Measurements from ENCODE around the gene DAZAP2. TPM values are rescaled to one million over a fixed set of nuclear protein-coding genes. Genes with fewer than 3 reads are reported as not detected.

DAZAP2 gene
- total and polyA plus RNA-seq, 2 experiments from 2014 or later = 145 to 216 TPM

DNA sequence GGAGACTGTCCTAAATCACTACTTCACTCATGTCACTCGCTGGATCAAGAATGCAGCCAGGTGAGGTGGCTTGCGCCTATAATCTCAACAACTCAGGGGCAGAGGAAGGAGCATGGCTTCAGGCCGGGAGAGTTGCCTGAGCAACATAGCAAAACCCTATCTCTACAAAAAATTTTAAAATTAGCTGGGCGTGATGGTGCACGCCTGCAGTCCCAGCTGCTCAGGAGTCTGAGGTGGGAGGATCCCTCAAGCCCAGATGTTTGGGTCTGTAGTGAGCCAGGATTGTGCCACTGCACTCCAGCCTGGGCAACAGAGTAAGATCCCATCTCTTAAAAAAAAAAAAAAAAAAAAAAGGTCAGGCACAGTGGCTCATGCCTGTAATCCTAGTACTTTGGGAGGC, 25.7 kb downstream of the DAZAP2 start:
- Histone ChIP-seq H3K9ac (no peak overlapping the region), H4K20me1 (ENCODE audit: insufficient read depth) (no peaks in the 10 kb centered on the region), H2AFZ (no peak overlapping the region), H3K79me2 (ENCODE audit: insufficient read depth) (peaks cover 76% of the 10 kb centered on the region), H3F3A (ENCODE audit: insufficient read depth) (no peaks in the 10 kb centered on the region), H3K27ac (no peak overlapping the region), H3K4me2 (ENCODE audit: unreplicated experiment) (no peak overlapping the region), H3K27me3 (replicated peaks; ENCODE audit: insufficient read depth) (no peaks in the 10 kb centered on the region), H3K4me3 (no peak overlapping the region), H3K9me3 (ENCODE audit: low read depth) (no peaks in the 10 kb centered on the region), H3K36me3 (ENCODE audit: low read depth) (no peaks in the 10 kb centered on the region), H3K4me1 (ENCODE audit: insufficient read depth) (peaks cover 11% of the 10 kb centered on the region; the same call in 1 of the 2 replicates), H3K9me2 (ENCODE audit: insufficient read depth) (no peaks in the 10 kb centered on the region)
- TF ChIP-seq EZH2phosphoT487 (IDR thresholded peaks at IDR 0.05; ENCODE audit: insufficient read depth, low read depth) (no peak), EZH2 (IDR thresholded peaks at IDR 0.05; ENCODE audit: insufficient read depth, poor library complexity, severe bottlenecking) (no peak)
- in situ Hi-C loops (cut with MboI) = loop anchor here (10.0 kb wide), 1 partner anchor 81 kb away; the partner anchor contains the start of gene CELA1
- WGBS, 2 experiments (ENCODE audit: low coverage in 1 of 2, low lambda C conversion rate in 2 of 2, missing lambda C conversion rate in 2 of 2) = 88 to 94% methylated on average over 5 of the region's 5 CpGs
- DNase-seq = no peak

DNA sequence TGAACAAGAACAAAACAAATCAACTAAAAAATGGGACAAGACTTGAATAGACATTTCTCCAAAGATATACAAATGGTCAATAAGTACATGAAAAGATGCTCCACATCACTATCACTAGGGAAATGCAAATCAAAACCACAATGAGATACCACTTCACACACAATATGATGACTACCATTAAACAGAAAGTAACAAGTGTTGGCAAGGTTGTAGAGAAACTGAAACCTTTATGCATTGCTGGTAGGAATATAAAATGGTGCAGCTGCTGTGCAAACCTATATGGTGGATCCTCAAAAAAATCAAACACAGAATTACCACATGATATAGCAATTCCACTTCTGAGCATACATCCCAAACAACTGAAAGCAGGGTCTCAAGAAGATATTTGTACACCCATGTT, 26.4 kb downstream of the DAZAP2 start:
- Histone ChIP-seq H3K4me1 (ENCODE audit: insufficient read depth) (peaks cover 12% of the 10 kb centered on the region; the same call in 1 of the 2 replicates), H3K9me2 (ENCODE audit: insufficient read depth) (no peaks in the 10 kb centered on the region), H3K27ac (no peak overlapping the region), H3K4me3 (no peak overlapping the region), H3K79me2 (ENCODE audit: insufficient read depth) (peaks cover 72% of the 10 kb centered on the region), H3K9ac (no peak overlapping the region), H3K4me2 (ENCODE audit: unreplicated experiment) (no peak overlapping the region), H3K9me3 (ENCODE audit: low read depth) (no peaks in the 10 kb centered on the region), H2AFZ (no peak overlapping the region), H3F3A (ENCODE audit: insufficient read depth) (no peaks in the 10 kb centered on the region), H4K20me1 (ENCODE audit: insufficient read depth) (no peaks in the 10 kb centered on the region), H3K36me3 (ENCODE audit: low read depth) (no peaks in the 10 kb centered on the region), H3K27me3 (replicated peaks; ENCODE audit: insufficient read depth) (no peaks in the 10 kb centered on the region)
- no peak for DNase-seq
- TF ChIP-seq EZH2 (IDR thresholded peaks at IDR 0.05; ENCODE audit: insufficient read depth, poor library complexity, severe bottlenecking) = no peak
- no peak for TF ChIP-seq EZH2phosphoT487 (IDR thresholded peaks at IDR 0.05; ENCODE audit: insufficient read depth, low read depth)
- in situ Hi-C loops (cut with MboI) = loop anchor here (10.0 kb wide), 1 partner anchor 80 kb away; the partner anchor contains the start of gene CELA1

DNA sequence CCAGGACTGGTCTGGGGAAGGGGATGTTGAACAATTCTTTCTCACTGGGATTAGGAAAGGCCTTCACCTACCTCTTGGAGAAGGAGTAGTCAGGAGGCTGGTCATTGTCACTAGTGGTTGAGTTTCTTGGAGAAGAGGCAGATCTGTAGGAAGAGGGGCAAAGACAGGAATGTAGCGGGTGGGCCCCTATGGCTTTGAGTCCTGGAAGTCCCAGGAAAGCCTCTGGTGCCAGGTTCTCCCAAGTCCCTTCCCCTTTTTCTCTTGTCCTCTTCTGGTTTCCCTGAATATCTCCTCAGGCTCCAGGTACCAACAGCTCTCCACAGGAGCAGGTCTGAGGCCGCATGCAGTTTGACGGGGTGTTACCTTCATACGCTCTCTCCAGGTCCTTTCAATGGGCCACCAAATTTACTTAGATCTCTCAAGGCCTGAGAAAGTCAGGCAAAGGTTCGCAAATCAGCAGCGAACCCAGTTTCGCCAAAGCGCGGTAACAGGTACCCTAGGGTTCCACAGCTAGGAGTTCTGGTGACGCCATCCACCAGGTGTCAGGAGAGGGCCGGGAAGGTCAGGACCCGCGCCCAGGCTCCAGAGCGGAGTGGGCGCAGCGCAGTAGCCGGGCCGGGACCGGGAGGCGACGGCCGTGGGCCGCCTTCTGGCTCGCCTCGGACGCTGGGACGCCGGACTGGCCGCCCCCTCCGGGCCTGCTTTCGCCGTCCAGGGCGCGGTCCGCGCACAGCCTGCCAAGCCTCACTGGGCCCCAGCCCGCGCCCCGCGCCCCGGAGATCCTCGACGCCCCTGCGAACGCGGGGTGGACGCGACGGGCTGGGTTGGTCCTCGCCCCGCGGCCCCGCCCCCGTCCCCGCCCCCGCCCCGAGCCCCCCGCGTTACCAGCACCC, 30.8 kb downstream of the DAZAP2 start:
- in situ Hi-C loops (cut with MboI) = loop anchor here (10.0 kb wide), 1 partner anchor 75 kb away; the partner anchor contains the start of gene CELA1
- H3K9me3 ChIP-seq (ENCODE audit: low read depth) = no peaks in the 10 kb centered on the region
- peak overlapping the region; percentile 82 for H3K9ac ChIP-seq
- peak; percentile 63 for DNase-seq
- H3F3A ChIP-seq (ENCODE audit: insufficient read depth) = peaks cover 4% of the 10 kb centered on the region; the same call in 1 of the 2 replicates
- H3K36me3 ChIP-seq (ENCODE audit: low read depth) = no peaks in the 10 kb centered on the region
- TF ChIP-seq EZH2 (IDR thresholded peaks at IDR 0.05; ENCODE audit: insufficient read depth, poor library complexity, severe bottlenecking) = no peak
- TF ChIP-seq EZH2phosphoT487 (IDR thresholded peaks at IDR 0.05; ENCODE audit: insufficient read depth, low read depth) = no peak
- no peaks in the 10 kb centered on the region for H3K9me2 ChIP-seq (ENCODE audit: insufficient read depth)
- no peak overlapping the region for H3K27ac ChIP-seq
- peak overlapping the region; percentile 80 for H3K4me2 ChIP-seq (ENCODE audit: unreplicated experiment)
- H3K4me3 ChIP-seq = peak overlapping the region; percentile 78
- peak overlapping the region; percentile 77 for H2AFZ ChIP-seq
- peaks cover 14% of the 10 kb centered on the region for H3K4me1 ChIP-seq (ENCODE audit: insufficient read depth)
- WGBS, 2 experiments (ENCODE audit: low coverage in 1 of 2, low lambda C conversion rate in 2 of 2, missing lambda C conversion rate in 2 of 2) = 31 to 33% methylated on average over 18 to 27 of the region's 59 CpGs
- peaks cover 48% of the 10 kb centered on the region for H3K79me2 ChIP-seq (ENCODE audit: insufficient read depth)
- no peaks in the 10 kb centered on the region for H3K27me3 ChIP-seq (replicated peaks; ENCODE audit: insufficient read depth)
- no peaks in the 10 kb centered on the region for H4K20me1 ChIP-seq (ENCODE audit: insufficient read depth)

DNA sequence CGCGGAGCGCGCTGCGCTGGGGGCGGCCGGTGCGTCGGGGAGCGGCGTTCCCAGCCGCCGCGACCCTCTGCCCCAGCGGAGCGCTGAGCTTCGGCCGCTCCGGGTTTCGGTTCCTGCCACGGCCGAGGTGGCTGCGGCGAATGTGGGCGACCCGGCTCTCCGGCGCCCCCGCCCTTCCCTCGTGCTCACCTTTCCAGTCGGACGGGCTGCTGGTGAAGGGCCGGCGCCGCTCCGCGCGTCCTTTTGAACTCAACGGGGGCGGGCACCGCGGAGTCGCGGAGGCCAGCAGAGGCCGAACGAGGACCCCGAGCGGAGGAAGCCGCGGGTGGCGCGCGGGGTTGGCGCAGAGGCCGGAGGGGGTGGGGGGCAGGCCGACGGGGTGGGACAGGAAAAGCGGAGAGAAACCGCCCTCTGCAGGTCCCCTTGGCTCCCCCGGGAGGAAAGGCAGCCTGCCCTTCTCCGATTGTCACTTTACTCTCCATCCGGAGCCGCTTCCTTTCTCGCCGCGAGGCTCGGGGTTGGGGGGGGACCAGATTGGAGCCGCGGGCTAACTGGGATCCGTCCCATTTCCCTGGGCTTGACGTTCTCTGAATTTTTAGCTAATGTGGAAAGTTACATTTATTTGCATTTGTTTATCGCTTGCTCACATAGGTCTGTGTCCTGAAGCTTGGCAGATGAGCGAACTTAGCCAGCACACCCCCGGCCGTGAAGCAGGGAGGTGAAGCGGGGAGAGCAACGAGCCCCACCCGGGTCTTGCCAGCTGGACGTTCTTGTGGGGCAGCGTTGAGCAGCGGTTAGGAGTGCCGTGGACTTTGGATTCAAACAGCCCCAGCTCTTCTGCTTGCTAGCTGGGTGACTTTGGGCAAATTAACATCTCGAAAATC, 31.7 kb downstream of the DAZAP2 start, which contains the start of gene SMAGP:
Gene SMAGP, minus strand, starts transcription at position 349 of the 884 bp plus-strand sequence. CDS start 1,137 bp downstream, outside the sequence.
- no peak for TF ChIP-seq EZH2phosphoT487 (IDR thresholded peaks at IDR 0.05; ENCODE audit: insufficient read depth, low read depth)
- TF ChIP-seq EZH2 (IDR thresholded peaks at IDR 0.05; ENCODE audit: insufficient read depth, poor library complexity, severe bottlenecking) = no peak
- H3K27me3 ChIP-seq (replicated peaks; ENCODE audit: insufficient read depth) = no peaks in the 10 kb centered on the region
- peaks cover 14% of the 10 kb centered on the region for H3K4me1 ChIP-seq (ENCODE audit: insufficient read depth)
- peaks cover 4% of the 10 kb centered on the region; the same call in 1 of the 2 replicates for H3F3A ChIP-seq (ENCODE audit: insufficient read depth)
- H3K79me2 ChIP-seq (ENCODE audit: insufficient read depth) = peaks cover 39% of the 10 kb centered on the region
- H4K20me1 ChIP-seq (ENCODE audit: insufficient read depth) = no peaks in the 10 kb centered on the region
- H3K4me2 ChIP-seq (ENCODE audit: unreplicated experiment) = peak within 1 kb of the TSS; percentile 92
- peak within 1 kb of the TSS; percentile 78 for H3K27ac ChIP-seq
- peak within 1 kb of the TSS; percentile 89 for H2AFZ ChIP-seq
- peak within 1 kb of the TSS; percentile 82 for H3K9ac ChIP-seq
- in situ Hi-C loops (cut with MboI) = no loop called here
- peak; percentile 66 for DNase-seq
- peak within 1 kb of the TSS; percentile 78 for H3K4me3 ChIP-seq
- no peaks in the 10 kb centered on the region for H3K36me3 ChIP-seq (ENCODE audit: low read depth)
- no peaks in the 10 kb centered on the region for H3K9me2 ChIP-seq (ENCODE audit: insufficient read depth)
- 1 to 3% methylated on average over 52 to 68 of the region's 83 CpGs for WGBS, 2 experiments (ENCODE audit: low coverage in 1 of 2, low lambda C conversion rate in 2 of 2, missing lambda C conversion rate in 2 of 2)
- no peaks in the 10 kb centered on the region for H3K9me3 ChIP-seq (ENCODE audit: low read depth)

Measured in GM23248 (cell line).